IMR-90 (cell line): ENCODE measurements around the gene TMEM97. TPM values are rescaled to one million over a fixed set of nuclear protein-coding genes. Genes with fewer than 3 reads are reported as not detected.

Source experiments
- ATAC-seq: fragments of 200-7000 bp; cut with Tn5 transposase; 2 replicates; pipeline ENCODE4 v1.9.1; 2020; ENCODE audit warnings: low read depth, mild to moderate bottlenecking, moderate library complexity
- BruUV-seq: library from RNA; stranded (reverse); fragments of 400-500 nt; replicated peaks from 2 replicates; lab custom pipeline; 2021; lab: Mats Ljungman, UMichigan
- CTCF ChIA-PET: fragments of 300-600 bp; formaldehyde crosslinking; extraction: SDS; loops from one replicate; lab custom pipeline; 2021; ENCODE audit warnings: antibody characterized with exemption; lab: Yijun Ruan, JAX
- POLR2A ChIA-PET: fragments of 300-600 bp; sonication (Branson Sonifier 250); formaldehyde crosslinking; loops from one replicate; lab custom pipeline; 2022; ENCODE audit warnings: antibody characterized with exemption; ENCODE audit not compliant: unreplicated experiment; lab: Charles Lee
- DNase-seq: peaks from one replicate; pipeline ENCODE4 v3.0.0; 2013
- H2AFZ ChIP-seq: replicated peaks from 2 replicates; pipeline ENCODE3; 2013; ENCODE audit warnings: low read length, mild to moderate bottlenecking; ENCODE audit not compliant: poor library complexity
- H2AK5ac ChIP-seq: 2 replicates; pipeline ENCODE4 v1.6.1; 2013; ENCODE audit warnings: low read depth, low read length, inconsistent platforms
- H2AK9ac ChIP-seq: replicated peaks from 2 replicates; pipeline ENCODE3; 2013; ENCODE audit warnings: mild to moderate bottlenecking, low read depth, low read length, moderate library complexity; ENCODE audit not compliant: poor library complexity
- H2BK120ac ChIP-seq: 2 replicates; pipeline ENCODE4 v1.6.1; 2013; ENCODE audit warnings: low read depth, low read length, inconsistent platforms
- H2BK15ac ChIP-seq: 3 replicates; pipeline ENCODE4 v1.6.1; 2013; ENCODE audit warnings: low read depth, low read length, inconsistent platforms
- H2BK20ac ChIP-seq: 2 replicates; pipeline ENCODE4 v1.6.1; 2013; ENCODE audit warnings: low read depth, mild to moderate bottlenecking, inconsistent platforms, low read length, moderate library complexity
- H2BK5ac ChIP-seq: 2 replicates; pipeline ENCODE4 v1.6.1; 2013; ENCODE audit warnings: mild to moderate bottlenecking, low read depth, low read length, inconsistent platforms; ENCODE audit not compliant: poor library complexity, severe bottlenecking
- H3K14ac ChIP-seq: replicated peaks from 2 replicates; pipeline ENCODE4 v1.6.1; 2013; ENCODE audit warnings: low read depth, low read length, inconsistent platforms
- H3K18ac ChIP-seq: 2 replicates; pipeline ENCODE4 v1.6.1; 2013; ENCODE audit warnings: low read depth, low read length, control low read depth
- H3K23ac ChIP-seq: 2 replicates; pipeline ENCODE4 v1.6.1; 2013; ENCODE audit warnings: low read depth, low read length, inconsistent platforms
- H3K27ac ChIP-seq: 2 replicates; pipeline ENCODE4 v1.5.1; 2013; ENCODE audit warnings: mild to moderate bottlenecking, control low read depth, low read length; ENCODE audit not compliant: insufficient read depth
- H3K27me3 ChIP-seq: 2 replicates; pipeline ENCODE4 v1.6.1; 2013; ENCODE audit warnings: low read length; ENCODE audit not compliant: control insufficient read depth, insufficient read depth
- H3K36me3 ChIP-seq: 2 replicates; pipeline ENCODE4 v1.6.1; 2013; ENCODE audit warnings: low read length, mixed read lengths; ENCODE audit not compliant: control insufficient read depth, insufficient read depth
- H3K4ac ChIP-seq: 2 replicates; pipeline ENCODE4 v1.6.1; 2013; ENCODE audit warnings: low read depth, low read length, inconsistent platforms
- H3K4me1 ChIP-seq: 2 replicates; pipeline ENCODE4 v1.6.1; 2013; ENCODE audit warnings: low read length, mixed read lengths; ENCODE audit not compliant: control insufficient read depth, insufficient read depth
- H3K4me2 ChIP-seq: 2 replicates; pipeline ENCODE4 v1.6.1; 2013; ENCODE audit warnings: low read depth, mild to moderate bottlenecking, control low read depth, low read length, moderate library complexity
- H3K4me3 ChIP-seq: 2 replicates; pipeline ENCODE4 v1.5.1; 2013; ENCODE audit warnings: low read depth, mild to moderate bottlenecking, control low read depth, low read length, moderate library complexity; ENCODE audit not compliant: insufficient read depth
- H3K56ac ChIP-seq: 2 replicates; pipeline ENCODE4 v1.6.1; 2013; ENCODE audit warnings: low read length, inconsistent platforms; ENCODE audit not compliant: insufficient read depth; ENCODE audit errors: extremely low read depth
- H3K79me1 ChIP-seq, 2 experiments: 2 replicates each; pipeline ENCODE4 v1.6.1; 2013; ENCODE audit warnings: low read length in 2 of 2, inconsistent platforms in 1 of 2, low read depth in 1 of 2
- H3K9ac ChIP-seq: 2 replicates; pipeline ENCODE4 v1.6.1; 2013; ENCODE audit warnings: low read depth, low read length, control low read depth
- H3K9me1 ChIP-seq: 2 replicates; pipeline ENCODE4 v1.6.1; 2013; ENCODE audit warnings: low read length, inconsistent platforms; ENCODE audit not compliant: insufficient read depth
- H3K9me3 ChIP-seq: 2 replicates; pipeline ENCODE4 v1.6.1; 2013; ENCODE audit warnings: low read length; ENCODE audit not compliant: control insufficient read depth, insufficient read depth
- H4K20me1 ChIP-seq: 2 replicates; pipeline ENCODE4 v1.6.1; 2013; ENCODE audit warnings: low read length, inconsistent platforms; ENCODE audit not compliant: insufficient read depth
- H4K5ac ChIP-seq: 2 replicates; pipeline ENCODE4 v1.6.1; 2013; ENCODE audit warnings: mild to moderate bottlenecking, low read depth, low read length, control low read depth
- H4K8ac ChIP-seq, 2 experiments: 2 replicates each; pipeline ENCODE4 v1.6.1; 2013; ENCODE audit warnings: low read depth in 2 of 2, low read length in 2 of 2, control low read depth in 1 of 2, inconsistent platforms in 1 of 2
- H4K91ac ChIP-seq: 2 replicates; pipeline ENCODE4 v1.6.1; 2013; ENCODE audit warnings: low read depth, low read length, inconsistent platforms; ENCODE audit not compliant: insufficient read depth
- CEBPB ChIP-seq: IDR thresholded peaks from 2 replicates; pipeline ENCODE4 v1.6.1; 2012; ENCODE audit warnings: low read depth, low read length, improper control_type of control experiment
- FOS ChIP-seq: fragments of 150-350 bp; IDR thresholded peaks from 2 replicates; pipeline ENCODE4 v1.6.1; 2016; ENCODE audit warnings: low read depth, low read length
- MAFK ChIP-seq: IDR thresholded peaks from 2 replicates; pipeline ENCODE4 v1.6.1; 2012; ENCODE audit warnings: low read depth, low read length, improper control_type of control experiment
- NFE2L2 ChIP-seq: fragments of 150-350 bp; IDR thresholded peaks from 2 replicates; pipeline ENCODE4 v1.6.1; 2016; ENCODE audit warnings: low read depth, mild to moderate bottlenecking, low read length
- POLR2A ChIP-seq: IDR thresholded peaks from 2 replicates; pipeline ENCODE4 v1.6.1; 2012; ENCODE audit warnings: mild to moderate bottlenecking, low read depth, low read length
- RCOR1 ChIP-seq: IDR thresholded peaks from 2 replicates; pipeline ENCODE4 v1.6.1; 2012; ENCODE audit warnings: mild to moderate bottlenecking, low read length, improper control_type of control experiment; ENCODE audit not compliant: insufficient replicate concordance
- WGBS, 2 experiments: methylation state at CpG; one replicate each; pipeline versions ENCODE4 v1.1.5 to v1.1.7; 2013; ENCODE audit warnings: missing lambda C conversion rate in 2 of 2; ENCODE audit not compliant: insufficient read length in 1 of 2; ENCODE audit errors: extremely low coverage in 2 of 2; 5-methylcytosine and 5-hydroxymethylcytosine counted together
- dilution Hi-C: fragments of 300-500 bp; cut with HindIII; formaldehyde crosslinking; loops from one replicate; pipeline ENCODE4 v1.14.3; 2018; ENCODE audit warnings: low sequenced_read_pairs; ENCODE audit not compliant: unreplicated experiment
- in situ Hi-C: fragments of 300-500 bp; cut with MboI; formaldehyde crosslinking; loops from 3 replicates; pipeline ENCODE4 v1.14.3; 2019; ENCODE audit warnings: low sequenced_read_pairs, inconsistent platforms, mixed read lengths
- intact Hi-C: fragments of 100-400 bp; cut with micrococcal nuclease; formaldehyde crosslinking; loops from 2 replicates; pipeline ENCODE4 v1.10.0; 2022
- polyA plus RNA-seq, 3 experiments: library from polyadenylated mRNA; depleted of rRNA; stranded (reverse); fragments of >200 nt; gene quantifications; 2 replicates each; pipeline ENCODE4 v1.2.3, GENCODE V29; 2012; ENCODE audit warnings: low replicate concordance in 1 of 3
- total RNA-seq: library from RNA; depleted of rRNA; stranded (reverse); fragments of >200 nt; gene quantifications from 2 replicates; pipeline ENCODE4 v1.2.3, GENCODE V29; 2012

Gene TMEM97
- total and polyA plus RNA-seq, 2 of the 4 experiments (the other 2 are of a cell fraction): 12.3 to 21.3 TPM

DNA sequence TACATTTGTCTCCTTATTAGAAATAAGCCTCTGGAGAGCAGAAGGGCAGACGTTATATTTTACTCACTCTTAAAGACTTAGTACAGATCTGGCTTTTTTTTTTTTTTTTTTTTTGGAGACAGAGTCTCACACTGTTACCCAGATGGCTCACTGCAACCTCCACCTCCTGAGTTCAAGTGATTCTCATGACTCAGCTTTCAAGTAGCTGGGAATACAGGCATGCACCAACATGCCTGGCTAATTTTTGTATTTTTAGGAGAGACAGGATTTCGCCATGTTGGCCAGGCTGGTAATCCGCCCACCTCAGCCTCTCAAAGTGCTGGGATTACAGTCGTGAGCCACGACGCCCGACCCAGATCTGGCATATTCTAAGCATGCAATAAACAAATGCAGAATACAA, 36.4 kb upstream of the TMEM97 start:
- H2BK20ac ChIP-seq: peak overlapping the region; percentile 76; the same call in 1 of the 2 replicates
- H4K5ac ChIP-seq: peak overlapping the region; percentile 53
- H2AK5ac ChIP-seq: peak overlapping the region; percentile 70; the same call in 1 of the 2 replicates
- no peak overlapping the region for H2AK9ac ChIP-seq
- no peaks in the 10 kb centered on the region for H3K9me3 ChIP-seq
- no peak overlapping the region for H2AFZ ChIP-seq
- no peaks in the 10 kb centered on the region for H4K20me1 ChIP-seq
- no peak overlapping the region for H2BK15ac ChIP-seq
- TF ChIP-seq NFE2L2: peak; percentile 40; the same call in 1 of the 2 replicates
- peak; percentile 61 for TF ChIP-seq RCOR1
- TF ChIP-seq MAFK: peak; percentile 67
- TF ChIP-seq FOS: 0 out of 2 replicates have a peak, but pooled peaks have one; percentile 22
- TF ChIP-seq POLR2A: no peak
- TF ChIP-seq CEBPB: peak; percentile 67
- ATAC-seq (peak; percentile 88), DNase-seq (peak; percentile 92)
- peak overlapping the region; percentile 45 for H4K91ac ChIP-seq
- dilution Hi-C loops: no loop called here
- peak overlapping the region; percentile 65; the same call in 1 of the 2 replicates for H3K18ac ChIP-seq
- WGBS, 2 experiments: 83% methylated on average over 1 of the region's 7 CpGs; no CpG with 5 or more reads in 1 of the 2 experiments
- peak overlapping the region; percentile 87 for H2BK5ac ChIP-seq
- H3K4me3 ChIP-seq: no peak overlapping the region
- peak overlapping the region; percentile 80; the same call in 1 of the 2 replicates for H3K14ac ChIP-seq
- no peaks in the 10 kb centered on the region for H3K9me1 ChIP-seq
- no peaks in the 10 kb centered on the region for H3K79me1 ChIP-seq
- H2BK120ac ChIP-seq: peak overlapping the region; percentile 97
- ChIA-PET POLR2A (no interaction called here), CTCF (no interaction called here)
- H3K4me1 ChIP-seq: peaks cover 9% of the 10 kb centered on the region
- peak overlapping the region; percentile 92; the same call in 1 of the 2 replicates for H3K27ac ChIP-seq
- BruUV-seq: no TSS peak
- no peak overlapping the region for H3K9ac ChIP-seq
- H3K36me3 ChIP-seq: no peaks in the 10 kb centered on the region
- intact Hi-C loops: no loop called here
- in situ Hi-C loops: no loop called here
- H3K23ac ChIP-seq: peak overlapping the region; percentile 14; the same call in 1 of the 2 replicates
- H3K4ac ChIP-seq: peak overlapping the region; percentile 85
- no peak overlapping the region for H3K4me2 ChIP-seq
- no peaks in the 10 kb centered on the region for H3K27me3 ChIP-seq
- H3K56ac ChIP-seq: no peak overlapping the region
- H4K8ac ChIP-seq: peak overlapping the region; percentile 62 to 98; a peak in 3 of 4 replicates
